B cell (primary cell): ENCODE measurements around the gene RHOBTB3. TPM values are rescaled to one million over a fixed set of nuclear protein-coding genes. Genes with fewer than 3 reads are reported as not detected.

ENCODE experiments used
- ATAC-seq: fragments of 200-7000 bp; cut with Tn5 transposase; one replicate; pipeline ENCODE4 v1.10.0; 2021; ENCODE audit warnings: low read depth, mild to moderate bottlenecking, moderate number of reproducible peaks, moderate library complexity
- CTCF ChIA-PET: fragments of 350-600 bp; sonication (Branson Sonifier 250); formaldehyde crosslinking; loops from one replicate; lab custom pipeline; 2021; ENCODE audit warnings: antibody characterized with exemption, inconsistent platforms; lab: Charles Lee
- POLR2A ChIA-PET: fragments of 350-600 bp; sonication (Branson Sonifier 250); formaldehyde crosslinking; loops from one replicate; lab custom pipeline; 2021; ENCODE audit warnings: antibody characterized with exemption; lab: Charles Lee
- DNase-seq: peaks from one replicate; pipeline ENCODE4 v3.0.0; 2013
- H2AFZ ChIP-seq: 2 replicates; pipeline ENCODE4 v1.6.1; 2012; ENCODE audit warnings: mild to moderate bottlenecking, low read depth, low read length; ENCODE audit not compliant: insufficient read depth, poor library complexity, severe bottlenecking
- H3K27ac ChIP-seq, 2 donors: 1 replicate in 1 of 2; 2 replicates in 1 of 2; pipeline ENCODE4 v1.5.1; 2012 to 2013; ENCODE audit warnings: low read length in 2 of 2, mild to moderate bottlenecking in 2 of 2, moderate library complexity in 1 of 2
- H3K27me3 ChIP-seq, 4 experiments: fragments of 200-600 bp in 1 of 4; sonication (generic) in 1 of 4; replicated peaks in 1 of 4; 1 replicate in 2 of 4; 2 replicates in 2 of 4; pipeline versions ENCODE4 v1.6.1 to v1.7.0; 2013 to 2016; ENCODE audit warnings: low read length in 3 of 4, mild to moderate bottlenecking in 2 of 4, mixed read lengths in 1 of 4, moderate library complexity in 1 of 4; ENCODE audit not compliant: insufficient read depth in 4 of 4, control insufficient read depth in 3 of 4; ENCODE audit errors: control extremely low read depth in 1 of 4
- H3K36me3 ChIP-seq, 2 experiments: replicated peaks in 1 of 2; 1 replicate in 1 of 2; 2 replicates in 1 of 2; pipeline versions ENCODE4 v1.6.1 to v1.7.1; 2013; ENCODE audit warnings: low read length in 1 of 2; ENCODE audit not compliant: insufficient read depth in 2 of 2, control insufficient read depth in 1 of 2; ENCODE audit errors: control extremely low read depth in 1 of 2, extremely low read depth in 1 of 2
- H3K4me1 ChIP-seq, 2 donors: fragments of 200-600 bp in 1 of 2; sonication (generic) in 1 of 2; 1 replicate in 1 of 2; 2 replicates in 1 of 2; pipeline versions ENCODE4 v1.5.1 to v1.6.1; 2013 to 2017; ENCODE audit warnings: low read length in 2 of 2; ENCODE audit not compliant: control insufficient read depth in 2 of 2, insufficient read depth in 2 of 2
- H3K4me2 ChIP-seq: replicated peaks from 2 replicates; pipeline ENCODE3; 2012; ENCODE audit warnings: mild to moderate bottlenecking, low read depth, low read length; ENCODE audit not compliant: poor library complexity, severe bottlenecking
- H3K4me3 ChIP-seq, 5 experiments: fragments of 200-600 bp in 1 of 5; sonication (generic) in 1 of 5; 1 replicate in 3 of 5; 2 replicates in 2 of 5; pipeline versions ENCODE4 v1.5.1 to v1.7.0; 2011 to 2016; ENCODE audit warnings: low read length in 4 of 5, mild to moderate bottlenecking in 4 of 5, low read depth in 2 of 5, control low read depth in 1 of 5, moderate library complexity in 1 of 5; ENCODE audit not compliant: insufficient read depth in 1 of 5; ENCODE audit errors: control extremely low read depth in 1 of 5, extremely low read depth in 1 of 5
- H3K79me2 ChIP-seq: fragments of 200-600 bp; sonication (generic); one replicate; pipeline ENCODE4 v1.6.0; 2016; ENCODE audit warnings: low read length; ENCODE audit not compliant: control insufficient read depth, insufficient read depth
- H3K9ac ChIP-seq: fragments of 200-600 bp; sonication (generic); 2 replicates; pipeline ENCODE4 v1.6.1; 2017; ENCODE audit warnings: mild to moderate bottlenecking, low read length, moderate library complexity
- H3K9me3 ChIP-seq, 3 donors: one replicate each; pipeline versions ENCODE4 v1.6.1 to v1.7.1; 2013; ENCODE audit warnings: low read length in 2 of 3; ENCODE audit not compliant: control insufficient read depth in 2 of 3, insufficient read depth in 1 of 3; ENCODE audit errors: control extremely low read depth in 1 of 3
- H4K20me1 ChIP-seq: 2 replicates; pipeline ENCODE4 v1.6.0; 2012; ENCODE audit warnings: mild to moderate bottlenecking, low read length; ENCODE audit not compliant: insufficient read depth, control insufficient read depth, poor library complexity, severe bottlenecking
- H3K27ac Mint-ChIP-seq: one replicate; pipeline ENCODE4 v1.8.0; 2021; ENCODE audit warnings: mixed read lengths
- H3K27me3 Mint-ChIP-seq: one replicate; pipeline ENCODE4 v1.8.0; 2021; ENCODE audit warnings: mixed read lengths
- H3K4me1 Mint-ChIP-seq: one replicate; pipeline ENCODE4 v1.8.0; 2021; ENCODE audit warnings: mixed read lengths
- H3K4me3 Mint-ChIP-seq: one replicate; pipeline ENCODE4 v1.8.0; 2021; ENCODE audit warnings: mixed read lengths
- H3K9me3 Mint-ChIP-seq: one replicate; pipeline ENCODE4 v1.8.0; 2022; ENCODE audit warnings: mixed read lengths; ENCODE audit not compliant: insufficient read depth
- CTCF ChIP-seq: fragments of 200-600 bp; IDR thresholded peaks from one replicate; pipeline ENCODE4 v1.8.0; 2022; ENCODE audit warnings: antibody characterized with exemption, mild to moderate bottlenecking
- EZH2 ChIP-seq: IDR thresholded peaks from 2 replicates; pipeline ENCODE4 v1.6.1; 2012; ENCODE audit warnings: borderline replicate concordance, low read depth, mild to moderate bottlenecking, moderate library complexity, low read length; ENCODE audit not compliant: insufficient read depth, poor library complexity, severe bottlenecking
- WGBS: methylation state at CpG from one replicate; pipeline ENCODE4 v1.1.5; 2013; ENCODE audit warnings: missing lambda C conversion rate; ENCODE audit not compliant: insufficient coverage; 5-methylcytosine and 5-hydroxymethylcytosine counted together
- intact Hi-C: fragments of 100-400 bp; cut with micrococcal nuclease; formaldehyde crosslinking; loops from one replicate; pipeline ENCODE4 v1.10.0; 2022
- polyA plus RNA-seq: library from polyadenylated mRNA; depleted of rRNA; stranded (reverse); fragments of >200 nt; gene quantifications from 2 replicates; pipeline ENCODE4 v1.2.3, GENCODE V29; 2012
- total RNA-seq, 2 donors: library from RNA; stranded (reverse); fragments of 120-200 nt in 1 of 2; gene quantifications; 1 replicate in 1 of 2; 2 replicates in 1 of 2; pipeline versions ENCODE4 v1.2.3 to v1.2.4, GENCODE V29; 2013 to 2022

The RHOBTB3 gene
- total and polyA plus RNA-seq, 2 donors (not counting 1 experiment from before 2014, with no cell fraction given), result 1.7 to 5.0 TPM

DNA sequence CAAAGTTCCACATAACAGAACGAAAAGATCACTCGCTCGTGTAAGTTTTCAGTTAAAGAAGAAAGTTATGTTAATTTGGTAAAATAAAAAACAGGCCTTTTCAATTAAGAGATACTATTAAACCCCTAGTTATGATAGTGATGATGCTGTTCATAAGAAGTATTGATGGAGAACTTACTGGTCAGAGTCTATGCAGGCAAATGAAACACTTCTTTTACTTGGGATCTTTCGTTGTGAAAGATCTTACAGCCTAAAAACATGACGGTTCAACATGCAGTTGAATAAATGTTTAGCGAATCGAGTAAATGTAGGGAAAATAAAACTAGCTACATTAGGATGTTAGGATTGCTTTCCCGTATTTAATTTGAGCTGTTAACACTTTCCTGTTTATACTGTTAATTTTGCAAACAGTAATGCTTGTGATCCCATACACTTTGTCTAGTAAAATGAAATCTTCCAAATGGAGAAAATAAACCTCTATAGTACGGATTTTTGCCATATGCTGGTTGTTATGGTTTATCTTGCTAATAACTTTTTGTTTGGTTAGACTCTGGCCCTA lies 2.0 kb downstream of the RHOBTB3 start:
- ChIA-PET POLR2A (no interaction called here), CTCF (interaction anchor here (1.4 kb wide), 1 partner anchor 12 kb away, joined by 4 read pairs; no protein-coding TSS in a partner anchor)
- Histone ChIP-seq H3K27ac (no peak overlapping the region), H3K4me3 (no peak overlapping the region), H3K9me3 (no peaks in the 10 kb centered on the region), H3K4me1 (peaks cover 13 to 15% of the 10 kb centered on the region in 2 donors), H3K9ac (no peak overlapping the region), H2AFZ (no peak overlapping the region), H4K20me1 (no peaks in the 10 kb centered on the region), H3K79me2 (no peaks in the 10 kb centered on the region), H3K36me3 (no peaks in the 10 kb centered on the region), H3K4me2 (no peak overlapping the region), H3K27me3 (peaks cover 0 to 10% (median 6%) of the 10 kb centered on the region in 4 experiments)
- Mint-ChIP-seq H3K4me1 (peaks cover 28% of the 10 kb centered on the region), H3K9me3 (no peaks in the 10 kb centered on the region), H3K4me3 (no peak overlapping the region), H3K27me3 (peaks cover 12% of the 10 kb centered on the region), H3K27ac (no peak overlapping the region)
- 100% methylated on average over 4 of the region's 9 CpGs for WGBS
- TF ChIP-seq CTCF (no peak), EZH2 (no peak)
- intact Hi-C loops, result loop anchor here (2.0 to 5.0 kb wide), 2 partner anchors 28 to 1204 kb away; partner anchors contain the start of gene LNPEP
- no peak for ATAC-seq
- no peak for DNase-seq

GRCh38 chr5:95734187-95734586 lies 3.1 kb downstream of the RHOBTB3 start:
- H4K20me1 ChIP-seq, result no peaks in the 10 kb centered on the region
- no peak overlapping the region for H3K4me2 ChIP-seq
- POLR2A ChIA-PET, result no interaction called here
- Mint-ChIP-seq H3K27me3 (peaks cover 12% of the 10 kb centered on the region), H3K4me1 (peaks cover 36% of the 10 kb centered on the region), H3K9me3 (no peaks in the 10 kb centered on the region), H3K4me3 (no peak overlapping the region), H3K27ac (no peak overlapping the region)
- 78% methylated on average over 1 of the region's 2 CpGs for WGBS
- H3K9ac ChIP-seq, result no peak overlapping the region
- no peaks in the 10 kb centered on the region for H3K36me3 ChIP-seq
- ATAC-seq (no peak), DNase-seq (no peak)
- CTCF ChIA-PET, result no interaction called here
- H3K4me3 ChIP-seq, result no peak overlapping the region
- H3K9me3 ChIP-seq, result no peaks in the 10 kb centered on the region
- H2AFZ ChIP-seq, result no peak overlapping the region
- intact Hi-C loops, result loop anchor here (5.0 kb wide), 1 partner anchor 1203 kb away; the partner anchor contains the start of gene LNPEP
- no peaks in the 10 kb centered on the region for H3K79me2 ChIP-seq
- TF ChIP-seq EZH2, result no peak
- no peak for TF ChIP-seq CTCF
- peaks cover 15 to 18% of the 10 kb centered on the region in 2 donors for H3K4me1 ChIP-seq
- peaks cover 0 to 10% (median 6%) of the 10 kb centered on the region in 4 experiments for H3K27me3 ChIP-seq
- H3K27ac ChIP-seq, result no peak overlapping the region
